Retinal pigment epithelial cell (primary cell): ENCODE data around the gene FOXS1.

Experiments used
- DNase-seq: peaks from one replicate; pipeline ENCODE4 v3.0.0-alpha.2; 2010; ENCODE audit warnings: low read depth
- H3K4me3 ChIP-seq: 2 replicates; pipeline ENCODE4 v1.5.1; 2011; ENCODE audit warnings: mild to moderate bottlenecking, low read length, control low read depth, moderate library complexity
- CTCF ChIP-seq: conservative IDR thresholded peaks from 2 replicates; pipeline ENCODE4 v1.5.1; 2011; ENCODE audit warnings: low read depth, low read length, control low read depth, inconsistent platforms

The FOXS1 gene

GRCh38 chr20:31843881-31844280, 1.5 kb downstream of the FOXS1 start:
- no peak overlapping the region for H3K4me3 ChIP-seq
- no peak for DNase-seq

GRCh38 chr20:31843288-31843687, 2.1 kb downstream of the FOXS1 start:
- no peak for DNase-seq
- TF ChIP-seq CTCF: no peak
- no peak overlapping the region for H3K4me3 ChIP-seq

More at GRCh38 chr20:31843881-31844280, 1.5 kb downstream of the FOXS1 start:
- TF ChIP-seq CTCF: no peak

GRCh38 chr20:31842471-31843157, 2.8 kb downstream of the FOXS1 start:
- peak; percentile 8 for TF ChIP-seq CTCF
- H3K4me3 ChIP-seq: no peak overlapping the region
- no peak for DNase-seq

GRCh38 chr20:31841928-31842327, 3.5 kb downstream of the FOXS1 start:
- no peak for TF ChIP-seq CTCF
- H3K4me3 ChIP-seq: no peak overlapping the region
- DNase-seq: peak; percentile 81

GRCh38 chr20:31840906-31841816, 4.2 kb downstream of the FOXS1 start:
- no peak for DNase-seq
- no peak overlapping the region for H3K4me3 ChIP-seq
- no peak for TF ChIP-seq CTCF

- TF ChIP-seq CTCF: no peak
- no peak for DNase-seq
- no peak overlapping the region for H3K4me3 ChIP-seq
Measured at GRCh38 chr20:31839782-31840487, 5.5 kb downstream of the FOXS1 start.
